Measurements from ENCODE around the gene C20orf204. TPM values are rescaled to one million over a fixed set of nuclear protein-coding genes. Genes with fewer than 3 reads are reported as not detected.
A peak's percentile ranks its signal among the peaks of the same experiment; 100 is the strongest.

C20orf204 gene
- total RNA-seq, 1 experiment from 2014 or later: 0.87 TPM

DNA sequence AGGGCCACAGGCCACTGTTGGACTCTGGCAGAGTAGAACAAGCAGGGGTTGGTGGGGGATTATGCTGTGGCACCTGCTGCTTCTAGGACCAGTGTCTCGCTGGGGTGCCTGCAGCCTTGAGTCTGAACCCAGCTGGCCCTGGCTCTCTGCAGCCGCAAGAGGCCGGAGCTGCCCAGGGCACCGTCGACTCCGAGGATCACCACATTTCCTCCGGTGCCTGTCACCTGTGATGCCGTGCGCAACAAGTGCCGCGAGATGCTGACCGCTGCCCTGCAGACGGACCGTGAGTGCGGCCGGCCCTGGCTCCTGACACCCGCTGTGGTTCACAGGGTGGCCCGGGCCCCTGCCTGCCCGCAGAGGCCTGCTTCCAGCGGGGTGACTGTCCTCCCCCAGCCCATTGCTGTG, 33.2 kb downstream of the C20orf204 start:
- DNase-seq (ENCODE audit: extremely low read depth, low read depth): no peak

DNA sequence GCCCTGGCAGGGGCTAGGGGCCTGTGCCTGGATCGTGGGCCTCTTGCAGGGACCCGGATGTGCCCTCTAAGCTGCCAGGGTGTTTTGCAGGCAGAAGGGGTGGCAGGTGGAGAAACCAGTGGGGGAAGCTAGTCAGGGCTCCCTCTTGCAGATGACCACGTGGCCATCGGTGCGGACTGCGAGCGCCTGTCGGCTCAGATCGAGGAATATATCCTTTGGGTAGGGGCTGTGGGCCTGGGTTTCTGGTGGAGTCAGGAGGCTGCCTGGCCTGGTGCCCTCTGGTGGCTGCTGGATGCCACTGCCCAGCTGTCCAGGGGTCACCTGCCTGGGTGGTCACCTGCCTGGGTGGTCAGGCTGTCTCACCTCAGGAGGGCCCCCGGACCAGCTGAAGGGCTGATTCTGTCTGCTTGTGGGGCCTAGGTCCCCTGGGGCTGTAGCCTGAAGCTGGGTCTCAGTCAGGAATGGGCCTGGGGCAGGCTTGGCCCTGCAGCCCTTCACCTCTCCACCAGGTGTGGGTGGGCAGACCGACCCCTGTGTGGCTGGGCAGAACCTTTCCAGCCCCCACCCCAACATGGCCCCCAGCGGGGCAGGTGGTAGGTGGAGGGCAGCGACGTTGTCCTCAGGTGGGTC, 33.7 kb downstream of the C20orf204 start:
- DNase-seq (ENCODE audit: extremely low read depth, low read depth): no peak

DNA sequence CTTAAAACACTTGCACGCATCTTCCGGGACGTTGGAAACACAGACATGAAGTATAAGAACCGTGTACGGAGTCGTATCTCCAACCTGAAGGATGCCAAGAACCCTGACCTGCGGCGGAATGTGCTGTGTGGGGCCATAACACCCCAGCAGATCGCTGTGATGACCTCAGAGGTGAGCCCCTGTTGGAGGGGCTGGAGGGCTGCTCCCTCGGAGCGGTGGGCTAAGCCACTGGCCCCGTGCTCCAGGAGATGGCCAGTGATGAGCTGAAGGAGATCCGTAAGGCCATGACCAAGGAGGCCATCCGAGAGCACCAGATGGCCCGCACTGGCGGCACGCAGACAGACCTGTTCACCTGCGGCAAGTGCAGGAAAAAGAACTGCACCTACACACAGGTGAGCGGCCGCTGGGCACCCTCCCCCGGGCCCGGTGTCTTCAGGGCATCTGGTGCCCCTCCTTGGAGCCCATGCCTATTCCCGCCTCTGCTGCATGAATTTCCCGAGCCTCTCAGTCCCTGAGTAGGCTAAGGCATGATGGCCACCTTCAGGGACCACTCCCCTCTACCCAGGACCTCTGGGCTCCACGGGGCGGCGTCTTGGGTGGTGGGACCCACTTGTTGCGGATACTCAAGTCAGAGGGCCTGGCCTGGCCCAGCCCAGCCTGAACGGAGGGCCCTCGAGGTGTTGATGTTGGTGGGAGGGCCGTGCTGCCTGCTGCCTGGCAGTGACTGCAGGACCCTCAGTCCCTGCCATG, 34.4 kb downstream of the C20orf204 start:
- no peak for DNase-seq (ENCODE audit: extremely low read depth, low read depth)

DNA sequence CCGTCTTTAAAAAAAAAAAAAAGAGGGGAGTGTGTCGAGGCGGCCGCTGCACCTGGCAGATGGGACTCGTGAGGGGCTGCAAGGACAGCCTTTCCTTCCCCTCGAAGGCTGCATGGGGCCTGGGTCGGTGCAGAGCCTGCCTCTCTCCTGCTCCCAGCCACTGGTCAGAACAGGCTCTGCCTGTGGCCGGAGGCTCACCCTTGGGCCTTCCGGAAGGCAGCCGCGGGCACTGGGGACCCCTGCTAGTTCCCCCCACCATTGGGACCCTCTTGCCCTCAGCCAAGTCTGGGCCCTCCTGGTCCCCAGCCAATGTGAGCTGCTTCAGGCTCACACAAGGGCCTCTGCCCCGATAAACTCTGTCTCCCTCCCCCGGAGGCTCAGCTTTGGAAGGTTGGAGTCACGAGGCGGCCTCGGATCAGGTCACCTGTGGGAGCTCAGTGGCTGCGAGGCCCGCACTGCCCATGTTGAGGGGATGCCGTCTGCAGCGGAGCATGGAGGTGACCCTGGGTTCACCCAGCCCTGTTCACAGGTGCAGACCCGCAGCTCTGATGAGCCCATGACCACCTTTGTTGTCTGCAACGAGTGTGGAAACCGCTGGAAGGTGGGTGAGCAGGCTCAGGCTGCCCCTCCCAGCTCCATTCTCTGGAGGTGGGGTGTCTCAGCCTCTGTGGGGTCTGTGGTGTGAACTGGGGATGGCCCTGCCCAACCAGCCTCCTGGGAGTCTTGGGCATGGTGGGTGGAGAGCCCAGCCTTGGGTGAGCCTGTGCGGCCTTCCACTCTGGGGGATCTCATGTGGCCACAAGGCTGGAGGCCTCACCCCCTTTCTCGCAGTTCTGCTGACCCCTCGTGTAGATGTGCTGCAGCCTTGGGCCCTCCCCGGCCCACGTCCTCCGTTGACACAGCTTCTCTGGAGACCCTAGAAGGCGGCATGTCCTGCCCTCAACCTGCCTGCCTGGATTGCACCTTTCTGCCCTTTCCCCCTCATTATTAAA, 35.7 kb downstream of the C20orf204 start:
- no peak for DNase-seq (ENCODE audit: extremely low read depth, low read depth)

DNA sequence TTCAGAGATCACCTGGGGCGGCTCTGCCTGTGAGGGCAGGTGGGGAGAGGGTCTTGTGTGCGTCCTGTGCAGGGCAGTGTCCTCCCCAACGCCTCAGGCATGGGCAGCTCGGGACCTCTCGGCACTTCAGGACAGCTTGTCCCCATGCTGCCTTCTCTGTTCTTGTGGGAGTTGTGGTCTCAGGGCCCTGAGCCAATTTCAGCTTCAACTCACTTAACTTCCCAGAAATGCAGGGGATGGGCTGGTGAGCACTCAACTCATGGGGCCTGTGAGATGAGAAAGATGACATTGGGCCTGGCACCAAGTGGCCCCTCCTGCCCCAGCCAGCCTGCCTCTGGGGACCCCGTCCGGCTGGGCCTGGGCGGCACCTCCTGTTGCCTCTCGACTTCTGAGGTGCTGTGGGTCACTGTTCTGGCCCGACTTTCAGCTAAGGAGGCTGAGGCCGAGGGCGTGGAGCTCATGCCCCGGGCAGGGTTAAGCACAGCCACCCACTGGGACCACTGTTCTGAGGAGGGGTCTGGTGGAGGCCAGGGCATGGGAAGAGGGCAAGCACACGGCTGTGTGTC, 36.6 kb downstream of the C20orf204 start:
- no peak for DNase-seq (ENCODE audit: extremely low read depth, low read depth)

DNA sequence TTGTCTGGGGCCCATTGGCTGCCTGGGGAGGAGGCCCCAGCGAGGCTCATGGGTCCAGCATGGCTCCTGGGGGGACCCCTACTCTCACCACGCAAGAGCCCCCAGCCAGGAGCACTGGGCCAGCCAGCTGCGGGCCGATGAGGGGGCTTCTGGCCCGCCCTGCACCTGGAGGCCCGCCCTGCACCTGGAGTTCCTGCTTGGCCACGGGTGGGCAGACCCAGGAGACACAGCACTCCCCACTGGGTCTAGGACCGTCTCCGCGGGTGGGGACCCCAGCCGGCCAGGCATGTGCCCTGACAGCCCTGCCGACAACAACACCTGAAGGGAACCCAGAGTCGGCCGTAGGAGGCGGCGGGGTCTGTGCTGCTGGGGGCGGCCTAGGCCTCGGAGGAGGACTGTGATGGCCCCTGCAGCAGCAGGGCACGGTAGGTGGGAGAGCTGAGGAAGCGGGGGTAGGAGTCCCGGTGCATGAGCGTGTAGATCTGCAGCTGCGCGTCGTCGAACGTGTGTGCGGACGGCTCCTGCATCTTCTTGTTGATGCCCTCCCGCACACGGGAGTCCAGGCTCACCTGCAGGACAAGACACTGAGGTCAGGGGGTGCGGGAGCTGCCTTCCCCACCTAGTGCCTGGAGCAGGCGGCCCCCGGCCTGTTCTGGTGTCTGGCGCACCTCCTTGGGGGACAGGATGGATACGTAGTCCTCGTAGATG, 37.6 kb downstream of the C20orf204 start:
- no peak for DNase-seq (ENCODE audit: extremely low read depth, low read depth)

DNA sequence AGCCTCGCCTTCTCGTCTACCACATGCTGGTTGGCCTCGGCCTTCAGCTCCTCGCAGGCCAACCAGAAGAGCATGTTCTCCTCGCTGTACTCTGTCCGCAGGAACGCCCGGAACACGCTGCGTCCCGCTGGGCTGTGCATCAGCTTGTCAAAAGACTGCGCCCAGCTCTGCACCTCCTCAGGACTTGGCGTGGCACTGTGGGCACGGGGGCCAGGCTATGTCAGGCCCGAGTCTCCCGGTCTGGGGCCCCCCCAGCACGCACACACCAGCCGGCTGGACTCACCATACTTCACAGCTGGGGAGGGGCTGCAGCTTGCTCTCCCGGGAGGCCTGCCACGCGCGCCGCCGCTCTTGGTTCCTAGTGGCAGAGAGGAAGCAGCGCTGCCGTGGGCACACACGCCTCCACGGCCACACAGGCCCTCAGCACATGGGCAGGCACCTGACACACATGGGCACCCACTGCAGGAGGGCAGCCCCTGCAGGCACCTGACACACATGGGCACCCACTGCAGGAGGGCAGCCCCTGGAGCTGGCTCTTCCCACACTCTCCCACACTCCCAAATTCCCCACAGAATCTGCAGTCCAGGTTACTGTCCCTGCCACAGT, 38.3 kb downstream of the C20orf204 start:
- no peak for DNase-seq (ENCODE audit: extremely low read depth, low read depth)

DNA sequence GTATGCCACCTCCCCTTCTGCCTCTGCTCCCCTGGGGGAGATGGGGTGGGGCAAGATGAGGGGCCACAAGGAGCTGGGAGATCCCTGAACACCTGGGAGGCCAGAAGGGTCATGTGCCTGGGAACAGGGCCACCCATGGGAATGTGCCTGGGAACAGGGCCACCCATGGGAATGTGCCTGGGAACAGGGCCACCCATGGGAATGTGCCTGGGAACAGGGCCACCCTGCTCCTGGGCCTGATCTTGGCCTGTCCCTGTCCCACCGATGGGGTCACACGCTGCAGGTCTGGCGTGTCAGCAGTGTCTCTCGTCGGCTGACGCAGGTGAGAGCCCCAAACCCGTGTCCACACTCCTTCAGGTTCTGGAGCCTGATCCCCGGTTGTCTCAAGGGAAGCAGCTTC, 39.0 kb downstream of the C20orf204 start:
- no peak for DNase-seq (ENCODE audit: extremely low read depth, low read depth)

DNA sequence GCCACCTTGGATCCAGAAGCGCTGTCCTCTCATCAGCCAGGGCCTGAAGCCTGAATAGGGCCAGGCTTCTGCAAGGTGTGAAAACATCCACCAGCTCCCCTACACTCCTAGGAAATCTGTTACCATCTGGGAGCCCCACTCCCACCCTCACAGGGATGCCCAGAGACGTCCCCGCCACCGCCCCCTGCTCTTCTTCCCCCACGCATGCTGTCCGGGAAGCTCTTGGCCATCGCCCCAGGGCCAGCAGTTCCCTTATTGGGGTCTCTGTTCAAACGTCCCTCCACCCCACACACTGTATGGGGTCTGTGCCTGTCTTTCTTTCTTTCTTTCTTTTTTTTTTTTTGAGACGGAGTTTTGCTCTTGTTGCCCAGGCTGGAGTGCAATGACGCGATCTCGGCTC, 39.6 kb downstream of the C20orf204 start:
- DNase-seq (ENCODE audit: extremely low read depth, low read depth): no peak

DNA sequence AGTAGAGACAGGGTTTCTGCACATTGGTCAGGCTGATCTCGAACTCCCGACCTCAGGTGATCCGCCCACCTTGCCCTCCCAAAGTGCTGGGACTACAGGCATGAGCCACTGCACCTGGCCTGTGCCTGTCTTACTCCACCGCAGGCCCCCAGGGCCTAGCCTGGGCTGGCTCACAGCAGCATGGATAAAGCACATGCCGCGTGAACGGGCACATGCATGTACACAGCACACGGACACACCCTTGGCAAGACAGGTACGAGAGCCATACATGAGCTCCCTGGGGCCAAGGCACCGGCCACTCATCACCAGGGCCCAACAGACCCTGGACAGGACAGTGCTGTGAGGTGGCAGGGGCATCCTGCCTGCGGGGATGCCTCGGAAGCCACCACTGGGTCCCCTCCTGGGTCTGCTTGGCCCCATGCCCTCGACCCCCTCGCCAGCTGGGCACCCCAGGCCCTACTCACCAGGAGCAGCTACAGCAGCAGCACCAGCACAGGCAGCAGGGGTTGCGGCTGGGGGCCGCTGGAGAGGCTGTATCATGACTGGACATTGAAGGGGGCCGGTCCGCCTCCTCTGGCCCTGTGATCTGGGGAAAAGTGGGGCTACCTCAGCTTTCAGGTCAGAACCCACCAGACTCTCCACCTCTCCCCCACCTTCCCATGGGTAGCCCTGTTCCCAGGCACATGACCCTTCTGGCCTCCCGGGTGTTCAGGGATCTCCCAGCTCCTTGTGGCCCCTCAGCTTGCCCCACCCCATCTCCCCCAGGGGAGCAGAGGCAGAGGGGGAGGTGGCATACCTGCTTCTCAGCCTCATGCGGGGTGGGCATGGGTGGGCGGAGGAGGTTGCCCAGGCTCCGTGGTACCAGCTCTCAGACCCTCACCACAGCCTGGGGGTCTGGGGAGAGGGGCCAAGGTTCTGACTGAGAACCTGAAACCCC, 40.3 kb downstream of the C20orf204 start:
- no peak for DNase-seq (ENCODE audit: extremely low read depth, low read depth)

DNA sequence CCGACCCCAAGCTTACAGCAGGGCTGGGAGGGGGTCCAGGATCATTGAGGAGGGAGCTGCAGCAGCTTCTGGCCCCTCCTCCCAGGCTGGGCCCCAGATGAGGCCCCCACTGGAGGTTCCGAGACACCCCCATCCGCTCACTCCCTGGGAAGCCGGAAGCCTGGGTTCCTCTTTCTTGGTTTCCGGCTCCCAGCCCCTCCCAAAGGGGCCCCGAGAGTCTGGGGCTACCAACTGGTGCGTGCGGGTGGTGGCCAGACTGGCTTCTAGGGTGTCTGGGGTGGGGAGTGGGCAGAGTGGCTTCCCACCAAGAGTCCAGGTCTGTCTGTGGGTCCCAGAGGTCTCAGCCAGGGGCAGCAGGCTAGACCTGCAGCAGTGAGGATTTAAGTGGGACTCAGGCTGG, 41.1 kb downstream of the C20orf204 start:
- no peak for DNase-seq (ENCODE audit: extremely low read depth, low read depth)

DNA sequence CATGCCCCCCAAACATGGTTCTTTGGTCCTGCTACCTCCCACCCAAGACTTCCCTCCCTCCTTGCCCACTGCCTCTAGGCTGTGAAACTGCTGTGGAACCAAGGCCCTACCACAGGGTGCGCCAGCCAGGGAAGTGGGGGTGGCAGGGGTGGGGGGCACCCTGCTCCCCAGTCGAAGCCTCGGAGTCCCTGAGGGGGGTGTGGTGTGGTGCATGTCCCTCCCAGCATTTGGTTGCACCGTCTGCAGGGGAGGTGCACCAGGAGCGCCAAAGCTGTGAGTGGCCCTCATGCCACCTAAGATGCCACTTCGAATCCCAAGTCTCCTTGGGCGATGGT, 41.5 kb downstream of the C20orf204 start:
- no peak for DNase-seq (ENCODE audit: extremely low read depth, low read depth)

DNA sequence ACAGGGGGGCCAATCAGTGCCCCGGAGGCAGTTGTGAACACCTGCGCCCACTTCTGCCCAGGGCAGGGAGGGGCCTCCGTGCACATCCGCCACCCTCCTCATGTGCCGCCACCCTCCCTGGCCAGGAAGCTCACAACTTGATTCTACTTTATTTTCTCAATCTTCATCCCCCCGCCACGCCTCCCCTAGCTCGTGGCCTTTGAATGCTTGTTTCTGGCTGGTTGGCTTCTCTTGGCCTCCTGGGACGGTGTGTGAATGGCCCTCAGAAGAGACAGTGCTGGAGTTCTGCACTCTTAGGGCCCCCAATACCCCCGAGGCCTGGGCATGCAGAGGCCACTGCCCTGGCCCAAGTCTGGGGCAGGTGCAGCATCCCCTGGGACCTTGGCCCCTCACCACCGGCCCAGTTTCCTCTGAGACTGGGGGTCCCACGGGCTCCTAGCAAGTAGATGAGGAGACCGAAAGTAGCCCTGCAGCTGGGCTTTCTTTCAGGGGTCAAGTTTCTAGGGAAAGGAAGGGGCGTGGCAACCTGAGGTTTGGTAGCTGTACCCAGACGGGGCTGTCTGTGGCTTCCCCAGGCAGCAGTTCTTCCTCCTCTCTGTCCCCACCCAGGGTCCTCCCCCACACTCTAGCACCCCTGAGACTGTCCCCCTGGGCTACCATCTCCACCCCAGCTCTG, 42.0 kb downstream of the C20orf204 start:
- no peak for DNase-seq (ENCODE audit: extremely low read depth, low read depth)

DNA sequence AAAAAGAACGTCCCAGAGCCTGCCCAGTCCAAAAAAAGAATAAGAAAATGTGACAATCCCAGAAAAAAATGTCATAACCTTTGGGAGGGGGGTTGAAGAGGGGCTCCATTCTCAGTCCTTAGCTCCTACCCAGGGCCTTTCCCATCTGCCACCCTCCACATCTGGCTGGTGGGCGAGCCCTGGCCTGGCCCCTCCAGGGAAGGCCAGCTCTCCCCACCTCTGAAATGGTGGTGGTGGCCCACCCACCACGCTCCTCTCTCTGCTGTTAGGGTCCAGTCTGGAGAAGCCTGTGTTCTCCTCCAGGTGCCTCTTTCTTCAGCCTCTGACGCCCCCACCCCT, 42.9 kb downstream of the C20orf204 start:
- no peak for DNase-seq (ENCODE audit: extremely low read depth, low read depth)

DNA sequence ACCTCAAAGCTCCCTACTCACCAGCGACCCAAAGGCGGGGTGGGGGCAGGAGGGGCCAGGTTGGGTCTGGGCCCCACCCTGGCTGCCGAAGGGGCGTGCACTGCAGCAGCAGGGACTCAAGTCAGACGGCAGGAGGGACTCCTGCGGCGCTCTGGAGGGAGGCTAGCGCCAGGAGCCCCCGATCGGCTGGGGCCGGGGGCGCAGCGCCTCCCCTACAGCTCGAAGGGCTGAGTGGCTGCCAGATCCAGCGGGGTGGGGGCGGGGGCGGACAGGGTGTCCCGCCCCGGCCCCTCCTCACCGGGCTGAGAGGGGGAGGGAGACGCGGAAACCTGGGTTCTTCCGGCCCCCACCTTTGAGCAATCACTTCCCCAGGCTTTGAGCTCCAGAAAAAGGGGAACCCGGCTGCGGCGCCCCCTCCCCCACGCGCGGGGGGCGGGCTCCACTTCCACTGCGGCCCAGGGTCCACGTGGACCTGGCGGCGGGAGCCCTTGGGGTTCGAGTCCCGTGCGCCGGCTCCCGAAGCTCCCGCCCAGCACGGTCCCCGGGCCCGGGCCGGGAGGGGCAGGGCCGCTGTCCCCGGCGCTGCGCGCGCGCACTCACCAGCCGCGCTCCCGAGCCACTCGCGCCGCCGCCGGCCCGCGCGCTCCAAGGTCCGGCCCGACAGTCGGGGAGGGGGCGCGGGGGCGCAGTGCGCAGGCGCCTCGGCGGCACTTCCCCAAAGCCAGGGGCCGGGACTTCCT, 43.5 kb downstream of the C20orf204 start, which contains the start of gene RGS19:
Gene RGS19, minus strand, starts transcription at position 246 of the 740 bp plus-strand sequence. CDS start 2,632 bp downstream, outside the sequence.
- peak; percentile 69 for DNase-seq (ENCODE audit: extremely low read depth, low read depth)

DNA sequence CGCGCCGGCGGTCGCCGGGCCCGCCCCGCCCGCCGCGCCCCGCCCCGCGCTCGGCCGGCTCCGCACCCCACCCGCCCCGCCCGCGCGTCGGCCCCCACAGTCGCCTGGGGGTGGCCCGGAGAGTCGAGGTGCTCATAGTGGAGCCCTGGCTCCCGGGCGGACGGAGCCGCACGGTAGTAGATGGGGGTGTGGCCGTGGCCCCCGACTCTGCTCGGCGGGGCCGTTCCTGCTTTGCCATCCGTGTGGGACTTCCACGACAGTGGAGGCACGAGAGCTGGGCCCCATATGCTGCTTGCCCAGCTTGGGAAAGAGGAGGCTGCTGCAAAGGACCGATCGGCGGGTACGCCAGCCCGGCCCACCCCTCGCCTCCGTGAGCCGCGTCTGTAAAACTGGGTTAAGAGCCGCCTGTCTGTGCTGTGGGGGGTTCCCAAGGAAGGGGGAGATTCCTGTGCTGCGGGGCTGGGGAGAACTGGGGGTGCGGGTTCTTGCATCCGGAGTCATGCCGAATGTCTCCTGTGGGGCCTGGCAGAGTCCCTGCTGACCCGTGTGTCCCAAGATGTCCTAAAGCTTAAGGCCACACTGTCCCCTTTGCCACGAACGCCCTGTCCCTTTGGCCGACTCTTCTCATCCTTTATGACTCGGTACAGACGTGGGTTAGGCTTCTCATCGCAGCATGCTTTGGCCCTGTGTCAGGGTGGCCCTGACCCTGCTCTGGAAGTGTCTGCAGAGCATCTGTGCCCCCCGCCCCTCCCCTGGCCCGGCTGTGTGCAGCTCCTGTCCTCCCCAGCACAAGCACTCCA, 44.2 kb downstream of the C20orf204 start, which contains the start of gene OPRL1:
Gene OPRL1, plus strand, starts transcription at position 70 of the 800 bp plus-strand sequence. CDS start 12,639 bp downstream, outside the sequence.
- no peak for DNase-seq (ENCODE audit: extremely low read depth, low read depth)

Measured in NCI-H460 (cell line).